ENCODE measurements around the gene SP110. TPM values are rescaled to one million over a fixed set of nuclear protein-coding genes. Genes with fewer than 3 reads are reported as not detected.

SP110 gene
- total and polyA plus RNA-seq, 9 donors = 10.0 to 17.5 (median 11.8) TPM

GRCh38 chr2:230208576-230208975, 11.2 kb downstream of the SP110 start:
- Histone ChIP-seq H3K27ac (ENCODE audit: low read length) (no peak overlapping the region), H3K27me3 (ENCODE audit: control insufficient read depth, insufficient read depth, low read length) (no peaks in the 10 kb centered on the region), H3K4me1 (ENCODE audit: control insufficient read depth, insufficient read depth, low read length) (no peaks in the 10 kb centered on the region), H3K9me3 (replicated peaks; ENCODE audit: control insufficient read depth, low read depth, low read length) (no peaks in the 10 kb centered on the region), H3K36me3 (ENCODE audit: control insufficient read depth, insufficient read depth, low read length) (peaks cover 72% of the 10 kb centered on the region), H3K4me3 (ENCODE audit: low read length) (no peak overlapping the region)
- no peak for DNase-seq

GRCh38 chr2:230205721-230206120, 14.1 kb downstream of the SP110 start:
- H3K36me3 ChIP-seq (ENCODE audit: control insufficient read depth, insufficient read depth, low read length) = peaks cover 67% of the 10 kb centered on the region
- H3K4me1 ChIP-seq (ENCODE audit: control insufficient read depth, insufficient read depth, low read length) = no peaks in the 10 kb centered on the region
- 93% methylated on average over 2 of the region's 2 CpGs for WGBS (ENCODE audit: insufficient coverage)
- H3K27ac ChIP-seq (ENCODE audit: low read length) = no peak overlapping the region
- DNase-seq = no peak
- no peak overlapping the region for H3K4me3 ChIP-seq (ENCODE audit: low read length)
- no peaks in the 10 kb centered on the region for H3K27me3 ChIP-seq (ENCODE audit: control insufficient read depth, insufficient read depth, low read length)
- H3K9me3 ChIP-seq (replicated peaks; ENCODE audit: control insufficient read depth, low read depth, low read length) = no peaks in the 10 kb centered on the region

- Histone ChIP-seq H3K36me3 (ENCODE audit: control insufficient read depth, insufficient read depth, low read length) (peaks cover 65% of the 10 kb centered on the region), H3K27me3 (ENCODE audit: control insufficient read depth, insufficient read depth, low read length) (no peaks in the 10 kb centered on the region), H3K4me3 (ENCODE audit: low read length) (no peak overlapping the region), H3K27ac (ENCODE audit: low read length) (no peak overlapping the region), H3K4me1 (ENCODE audit: control insufficient read depth, insufficient read depth, low read length) (no peaks in the 10 kb centered on the region), H3K9me3 (replicated peaks; ENCODE audit: control insufficient read depth, low read depth, low read length) (no peaks in the 10 kb centered on the region)
- no peak for DNase-seq
- WGBS (ENCODE audit: insufficient coverage) = 60% methylated on average over 1 of the region's 1 CpG
Measured at GRCh38 chr2:230205034-230205433, 14.8 kb downstream of the SP110 start.

GRCh38 chr2:230203110-230203676, 16.6 kb downstream of the SP110 start:
- Histone ChIP-seq H3K4me3 (ENCODE audit: low read length) (no peak overlapping the region), H3K9me3 (replicated peaks; ENCODE audit: control insufficient read depth, low read depth, low read length) (peaks cover 2% of the 10 kb centered on the region), H3K27me3 (ENCODE audit: control insufficient read depth, insufficient read depth, low read length) (no peaks in the 10 kb centered on the region), H3K27ac (ENCODE audit: low read length) (no peak overlapping the region), H3K4me1 (ENCODE audit: control insufficient read depth, insufficient read depth, low read length) (no peaks in the 10 kb centered on the region), H3K36me3 (ENCODE audit: control insufficient read depth, insufficient read depth, low read length) (peaks cover 55% of the 10 kb centered on the region)
- 94% methylated on average over 14 of the region's 15 CpGs for WGBS (ENCODE audit: insufficient coverage)
- no peak for DNase-seq

- Histone ChIP-seq H3K36me3 (ENCODE audit: control insufficient read depth, insufficient read depth, low read length) (peaks cover 58% of the 10 kb centered on the region), H3K27ac (ENCODE audit: low read length) (no peak overlapping the region)
- WGBS (ENCODE audit: insufficient coverage) = 88% methylated on average over 9 of the region's 10 CpGs
Measured at GRCh38 chr2:230202430-230203109, 17.2 kb downstream of the SP110 start.

GRCh38 chr2:230184727-230185578, 34.8 kb downstream of the SP110 start:
- no peaks in the 10 kb centered on the region for H3K9me3 ChIP-seq (replicated peaks; ENCODE audit: control insufficient read depth, low read depth, low read length)
- DNase-seq = no peak
- H3K4me1 ChIP-seq (ENCODE audit: control insufficient read depth, insufficient read depth, low read length) = no peaks in the 10 kb centered on the region
- H3K27ac ChIP-seq (ENCODE audit: low read length) = no peak overlapping the region
- no peak overlapping the region for H3K4me3 ChIP-seq (ENCODE audit: low read length)
- WGBS (ENCODE audit: insufficient coverage) = 43% methylated on average over 2 of the region's 10 CpGs
- H3K36me3 ChIP-seq (ENCODE audit: control insufficient read depth, insufficient read depth, low read length) = peaks cover 23% of the 10 kb centered on the region
- H3K27me3 ChIP-seq (ENCODE audit: control insufficient read depth, insufficient read depth, low read length) = no peaks in the 10 kb centered on the region

More at GRCh38 chr2:230202430-230203109, 17.2 kb downstream of the SP110 start:
- H3K4me3 ChIP-seq (ENCODE audit: low read length) = no peak overlapping the region
- DNase-seq = no peak
- peaks cover 7% of the 10 kb centered on the region for H3K9me3 ChIP-seq (replicated peaks; ENCODE audit: control insufficient read depth, low read depth, low read length)
- H3K27me3 ChIP-seq (ENCODE audit: control insufficient read depth, insufficient read depth, low read length) = no peaks in the 10 kb centered on the region
- no peaks in the 10 kb centered on the region for H3K4me1 ChIP-seq (ENCODE audit: control insufficient read depth, insufficient read depth, low read length)

- no CpG with 5 or more reads among the region's 2 CpGs for WGBS (ENCODE audit: insufficient coverage)
- H3K4me3 ChIP-seq (ENCODE audit: low read length) = no peak overlapping the region
- H3K36me3 ChIP-seq (ENCODE audit: control insufficient read depth, insufficient read depth, low read length) = peaks cover 46% of the 10 kb centered on the region
- no peak for DNase-seq
- H3K4me1 ChIP-seq (ENCODE audit: control insufficient read depth, insufficient read depth, low read length) = no peaks in the 10 kb centered on the region
- no peaks in the 10 kb centered on the region for H3K9me3 ChIP-seq (replicated peaks; ENCODE audit: control insufficient read depth, low read depth, low read length)
- H3K27me3 ChIP-seq (ENCODE audit: control insufficient read depth, insufficient read depth, low read length) = no peaks in the 10 kb centered on the region
- no peak overlapping the region for H3K27ac ChIP-seq (ENCODE audit: low read length)
Measured at GRCh38 chr2:230181195-230181594, 38.6 kb downstream of the SP110 start.

- Histone ChIP-seq H3K36me3 (ENCODE audit: control insufficient read depth, insufficient read depth, low read length) (peaks cover 55% of the 10 kb centered on the region), H3K27me3 (ENCODE audit: control insufficient read depth, insufficient read depth, low read length) (no peaks in the 10 kb centered on the region), H3K4me3 (ENCODE audit: low read length) (no peak overlapping the region), H3K9me3 (replicated peaks; ENCODE audit: control insufficient read depth, low read depth, low read length) (no peaks in the 10 kb centered on the region), H3K27ac (ENCODE audit: low read length) (no peak overlapping the region), H3K4me1 (ENCODE audit: control insufficient read depth, insufficient read depth, low read length) (no peaks in the 10 kb centered on the region)
- DNase-seq = no peak
- WGBS (ENCODE audit: insufficient coverage) = 84% methylated on average over 3 of the region's 7 CpGs
Measured at GRCh38 chr2:230179907-230180306, 39.9 kb downstream of the SP110 start.

GRCh38 chr2:230178546-230179485, 41.0 kb downstream of the SP110 start:
- 75% methylated on average over 4 of the region's 7 CpGs for WGBS (ENCODE audit: insufficient coverage)
- H3K4me1 ChIP-seq (ENCODE audit: control insufficient read depth, insufficient read depth, low read length) = no peaks in the 10 kb centered on the region
- DNase-seq = no peak
- peaks cover 65% of the 10 kb centered on the region for H3K36me3 ChIP-seq (ENCODE audit: control insufficient read depth, insufficient read depth, low read length)
- H3K27ac ChIP-seq (ENCODE audit: low read length) = no peak overlapping the region
- H3K9me3 ChIP-seq (replicated peaks; ENCODE audit: control insufficient read depth, low read depth, low read length) = no peaks in the 10 kb centered on the region
- no peaks in the 10 kb centered on the region for H3K27me3 ChIP-seq (ENCODE audit: control insufficient read depth, insufficient read depth, low read length)
- no peak overlapping the region for H3K4me3 ChIP-seq (ENCODE audit: low read length)

All from muscle of leg (tissue), 11 donors.